Peyer's patch (tissue), 4 donors: Measurements from ENCODE around the gene SPATS2.

Source experiments
- POLR2A ChIP-seq, 2 donors: fragments of 450-650 bp; IDR thresholded peaks; one replicate each; pipeline ENCODE4 v1.5.1; 2017; ENCODE audit warnings: antibody characterized with exemption in 2 of 2, mild to moderate bottlenecking in 2 of 2, moderate library complexity in 2 of 2
- TF ChIP-seq, protein P1 (sequence below), 6 experiments: fragments of 450-650 bp in 4 of 6; fragments of 200-600 bp in 2 of 6; sonication (generic) in 1 of 6; IDR thresholded peaks; one replicate each; pipeline ENCODE4 v1.5.1; 2017 to 2019; ENCODE audit warnings: antibody characterized with exemption in 6 of 6, mild to moderate bottlenecking in 3 of 6, moderate library complexity in 1 of 6

DNA sequence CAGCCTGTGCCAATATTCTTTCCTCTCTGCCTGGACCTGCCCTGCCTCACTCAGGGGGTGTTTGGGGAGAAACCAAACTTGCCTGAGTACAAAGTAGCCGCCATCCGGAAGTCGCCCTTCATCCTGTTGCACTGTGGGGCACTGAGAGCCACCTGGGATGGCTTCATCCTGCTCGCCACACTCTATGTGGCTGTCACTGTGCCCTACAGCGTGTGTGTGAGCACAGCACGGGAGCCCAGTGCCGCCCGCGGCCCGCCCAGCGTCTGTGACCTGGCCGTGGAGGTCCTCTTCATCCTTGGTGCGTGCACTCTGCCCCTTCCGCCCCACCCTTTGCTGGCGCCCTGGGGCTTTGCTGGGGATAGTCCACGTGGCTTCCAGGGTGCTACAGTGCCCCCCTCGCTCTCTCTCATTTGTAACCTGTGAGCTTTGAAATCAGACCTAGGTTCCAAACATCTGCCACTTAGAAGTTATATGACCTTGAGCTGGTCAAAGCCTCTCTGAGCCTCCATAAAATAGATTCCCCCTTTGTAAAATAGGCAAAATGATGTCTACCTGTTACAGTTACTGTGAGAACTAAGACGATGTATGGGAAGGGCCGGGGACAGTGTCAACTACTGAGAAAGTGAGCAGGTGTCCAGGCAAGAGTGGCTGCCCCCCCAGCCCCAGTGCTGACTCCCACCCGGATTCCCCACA is 176.1 kb downstream of the SPATS2 start:
- TF ChIP-seq, protein P1, sequence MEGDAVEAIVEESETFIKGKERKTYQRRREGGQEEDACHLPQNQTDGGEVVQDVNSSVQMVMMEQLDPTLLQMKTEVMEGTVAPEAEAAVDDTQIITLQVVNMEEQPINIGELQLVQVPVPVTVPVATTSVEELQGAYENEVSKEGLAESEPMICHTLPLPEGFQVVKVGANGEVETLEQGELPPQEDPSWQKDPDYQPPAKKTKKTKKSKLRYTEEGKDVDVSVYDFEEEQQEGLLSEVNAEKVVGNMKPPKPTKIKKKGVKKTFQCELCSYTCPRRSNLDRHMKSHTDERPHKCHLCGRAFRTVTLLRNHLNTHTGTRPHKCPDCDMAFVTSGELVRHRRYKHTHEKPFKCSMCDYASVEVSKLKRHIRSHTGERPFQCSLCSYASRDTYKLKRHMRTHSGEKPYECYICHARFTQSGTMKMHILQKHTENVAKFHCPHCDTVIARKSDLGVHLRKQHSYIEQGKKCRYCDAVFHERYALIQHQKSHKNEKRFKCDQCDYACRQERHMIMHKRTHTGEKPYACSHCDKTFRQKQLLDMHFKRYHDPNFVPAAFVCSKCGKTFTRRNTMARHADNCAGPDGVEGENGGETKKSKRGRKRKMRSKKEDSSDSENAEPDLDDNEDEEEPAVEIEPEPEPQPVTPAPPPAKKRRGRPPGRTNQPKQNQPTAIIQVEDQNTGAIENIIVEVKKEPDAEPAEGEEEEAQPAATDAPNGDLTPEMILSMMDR (IDR thresholded peaks at IDR 0.05): no peak
- TF ChIP-seq POLR2A (IDR thresholded peaks at IDR 0.05): no peak
